ENCODE results near the gene FKBP10. TPM values are rescaled to one million over a fixed set of nuclear protein-coding genes. Genes with fewer than 3 reads are reported as not detected.
A peak's percentile ranks its signal among the peaks of the same experiment; 100 is the strongest.
"Not testable (repeated sequence)": the region's sequence is repeated elsewhere in the genome, so short reads cannot be mapped to it uniquely, and the experiment has no call there.

The FKBP10 gene
- total and polyA plus RNA-seq, 2 donors: 84.5 to 166 TPM

DNA sequence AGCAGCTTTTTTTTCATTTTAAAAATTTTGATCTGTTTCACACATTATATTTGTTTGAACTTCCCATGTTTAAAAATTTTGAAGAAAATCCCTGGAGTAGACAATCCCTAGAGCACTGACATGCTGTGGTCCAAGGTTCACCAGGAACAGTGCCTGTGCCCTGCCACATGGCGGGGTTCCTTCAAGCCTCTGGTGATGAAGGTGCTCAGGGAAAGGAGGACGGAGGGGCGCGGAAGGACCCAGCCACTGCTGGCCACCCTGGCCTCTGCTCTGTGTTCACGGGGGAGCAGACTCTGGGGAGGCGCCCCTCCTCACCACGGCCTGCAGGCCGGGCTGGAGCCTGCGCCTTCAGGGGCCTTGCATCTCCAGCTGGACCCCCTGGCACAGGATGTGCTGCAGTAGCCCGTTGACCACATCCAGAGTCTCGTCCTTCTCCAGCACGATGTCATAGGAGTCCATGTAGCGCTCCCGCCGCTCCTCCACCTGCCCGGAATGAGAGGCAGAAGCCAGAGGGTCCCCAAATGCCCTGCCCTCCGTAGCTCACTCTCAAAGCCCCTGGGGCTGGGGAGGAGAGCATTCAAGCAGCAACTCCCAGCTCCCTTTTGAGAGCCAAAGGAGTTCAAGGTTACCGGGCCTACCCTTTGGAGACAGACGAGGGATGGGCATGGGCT is 12.5 kb downstream of the FKBP10 start:
- no peak overlapping the region for H3K27ac ChIP-seq (ENCODE audit: low read depth)
- H3K4me3 ChIP-seq (ENCODE audit: low read depth, low read length): no peak overlapping the region
- H3K4me1 ChIP-seq (ENCODE audit: insufficient read depth): no peaks in the 10 kb centered on the region
- DNase-seq (ENCODE audit: extremely low spot score): no peak
- WGBS: 91% methylated on average over 19 of the region's 19 CpGs
- H3K36me3 ChIP-seq (ENCODE audit: insufficient read depth): peaks cover 3% of the 10 kb centered on the region

DNA sequence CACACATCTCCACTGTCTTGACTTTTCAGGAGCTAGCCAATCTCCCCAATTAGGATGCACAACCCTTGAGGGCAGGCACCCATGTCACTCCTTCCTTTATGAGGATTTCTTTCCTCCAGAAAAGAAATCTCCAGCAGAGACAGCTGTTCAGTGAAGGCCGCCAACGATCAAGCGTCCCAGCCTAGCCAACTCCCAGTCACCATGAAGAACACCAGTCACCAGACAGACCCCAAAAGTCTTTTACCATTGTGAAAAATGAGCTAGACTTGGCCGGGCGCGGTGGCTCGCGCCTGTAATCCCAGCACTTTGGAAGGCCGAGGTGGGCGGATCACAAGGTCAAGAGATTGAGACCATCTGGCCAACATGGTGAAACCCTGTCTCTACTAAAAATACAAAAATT is 17.2 kb downstream of the FKBP10 start:
- H3K27ac ChIP-seq (ENCODE audit: low read depth); H3K4me3 ChIP-seq (ENCODE audit: low read depth, low read length); DNase-seq (ENCODE audit: extremely low spot score); H3K4me1 ChIP-seq (ENCODE audit: insufficient read depth); H3K36me3 ChIP-seq (ENCODE audit: insufficient read depth): not testable (repeated sequence)
- WGBS: 79% methylated on average over 10 of the region's 10 CpGs

DNA sequence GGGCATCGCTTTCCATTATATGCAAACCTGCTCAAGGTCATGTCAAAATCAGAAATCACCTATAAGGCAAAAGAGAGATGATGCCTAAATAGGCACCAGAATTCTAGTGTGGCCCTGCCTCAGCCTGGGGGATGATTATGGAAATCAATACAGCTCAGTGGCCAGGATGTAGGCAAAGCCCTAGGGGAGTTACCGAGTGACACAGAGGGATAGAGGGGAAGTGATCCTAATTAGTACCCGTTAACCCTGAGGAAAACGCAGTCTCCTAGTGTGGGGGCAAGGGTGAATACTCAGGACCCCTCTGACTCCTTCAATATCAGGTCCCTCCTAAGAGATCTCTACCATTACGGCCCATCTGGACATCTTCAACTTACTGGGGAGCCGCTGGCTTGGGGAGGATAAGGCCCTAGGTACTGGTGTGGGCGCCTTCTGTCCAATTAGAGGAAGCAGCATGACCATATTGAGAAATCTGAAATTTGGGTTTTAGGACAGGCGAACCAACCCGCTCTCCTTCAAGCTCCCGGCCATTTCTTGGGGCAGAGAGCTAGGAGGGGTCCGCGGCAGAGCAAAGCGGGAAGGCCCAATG is 22.5 kb downstream of the FKBP10 start:
- Histone ChIP-seq H3K27ac (ENCODE audit: low read depth) (peak overlapping the region; percentile 78), H3K36me3 (ENCODE audit: insufficient read depth) (peaks cover 2% of the 10 kb centered on the region), H3K4me3 (ENCODE audit: low read depth, low read length) (peak overlapping the region; percentile 95), H3K4me1 (ENCODE audit: insufficient read depth) (no peaks in the 10 kb centered on the region)
- 13% methylated on average over 13 of the region's 13 CpGs for WGBS
- no peak for DNase-seq (ENCODE audit: extremely low spot score)

DNA sequence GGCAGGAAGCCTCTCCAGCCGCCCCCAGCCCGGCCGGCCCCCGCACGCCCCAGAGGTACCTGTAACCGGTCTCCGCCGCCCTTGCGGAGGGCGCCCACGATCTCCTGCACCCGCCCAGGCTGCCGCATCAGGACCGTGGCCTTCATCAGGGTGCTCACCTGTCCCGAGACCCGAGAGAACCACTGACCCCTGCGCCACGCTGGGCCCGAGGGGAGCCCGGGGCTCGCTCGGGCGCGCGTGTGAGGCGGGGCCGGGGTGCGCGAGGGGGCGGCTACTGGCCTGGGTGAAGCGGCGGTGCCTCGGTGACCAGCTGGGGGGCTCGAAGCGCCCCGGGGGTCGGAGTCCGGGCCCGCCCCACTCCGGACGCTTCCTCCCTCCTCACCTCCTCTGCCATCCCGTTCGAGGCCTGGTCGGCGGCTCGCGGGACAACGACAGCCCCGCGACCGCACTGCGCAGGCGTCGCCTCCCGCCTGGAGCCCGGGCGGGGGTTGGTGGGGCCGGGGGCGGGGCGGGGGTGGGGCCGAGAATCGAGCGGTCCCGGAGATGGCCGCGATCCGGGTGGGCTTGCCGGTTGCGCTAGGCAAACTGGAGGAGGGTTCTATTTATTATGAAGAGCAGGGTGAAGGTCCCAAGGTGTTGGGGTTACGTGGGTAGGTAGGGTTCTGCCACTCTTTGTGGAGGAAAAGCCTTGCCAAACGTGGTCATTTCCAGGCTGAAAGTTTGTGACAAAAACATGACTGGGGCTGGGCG is 23.2 kb downstream of the FKBP10 start, which contains the start of gene NT5C3B:
Gene NT5C3B (minus strand): TSS at position 433 of the 750 bp plus-strand sequence. CDS start 39 bp downstream, at position 394.
- Histone ChIP-seq H3K36me3 (ENCODE audit: insufficient read depth) (peaks cover 2% of the 10 kb centered on the region), H3K4me3 (ENCODE audit: low read depth, low read length) (peak within 1 kb of the TSS; percentile 95), H3K27ac (ENCODE audit: low read depth) (peak within 1 kb of the TSS; percentile 78), H3K4me1 (ENCODE audit: insufficient read depth) (no peaks in the 10 kb centered on the region)
- 2% methylated on average over 72 of the region's 72 CpGs for WGBS
- no peak for DNase-seq (ENCODE audit: extremely low spot score)

DNA sequence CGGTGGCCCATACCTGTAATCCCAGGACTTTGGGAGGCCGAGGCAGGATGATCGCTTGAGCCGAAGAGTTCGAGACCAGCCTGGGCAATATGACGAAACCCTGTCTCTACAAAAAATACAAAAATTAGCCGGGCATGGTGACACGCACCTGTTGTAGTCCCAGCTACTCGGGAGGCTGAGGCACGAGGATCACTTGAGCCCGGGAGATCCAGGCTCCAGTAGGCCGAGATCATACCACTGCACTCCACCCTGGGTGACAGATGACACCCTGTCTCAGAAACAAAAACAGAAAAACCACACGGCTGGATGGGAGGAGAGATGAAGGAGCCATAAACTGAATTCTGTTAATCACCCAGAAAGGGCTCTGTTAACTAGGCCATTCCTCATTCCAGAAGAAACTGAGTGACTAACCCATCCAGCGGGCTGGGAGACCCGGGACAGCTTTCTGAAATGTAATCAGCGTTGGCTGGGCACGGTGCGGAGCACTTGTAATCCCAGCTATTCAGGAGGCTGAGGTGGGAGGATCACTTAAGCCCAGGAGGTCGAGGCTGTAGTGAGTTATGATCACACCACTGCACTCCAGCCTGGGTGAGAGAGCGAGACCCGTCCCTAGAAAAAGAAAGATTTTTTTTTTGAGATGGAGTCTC is 23.9 kb downstream of the FKBP10 start:
- no peak overlapping the region for H3K27ac ChIP-seq (ENCODE audit: low read depth)
- H3K4me1 ChIP-seq (ENCODE audit: insufficient read depth): no peaks in the 10 kb centered on the region
- peak overlapping the region; percentile 95 for H3K4me3 ChIP-seq (ENCODE audit: low read depth, low read length)
- H3K36me3 ChIP-seq (ENCODE audit: insufficient read depth): peaks cover 2% of the 10 kb centered on the region
- no peak for DNase-seq (ENCODE audit: extremely low spot score)
- 48% methylated on average over 21 of the region's 21 CpGs for WGBS

DNA sequence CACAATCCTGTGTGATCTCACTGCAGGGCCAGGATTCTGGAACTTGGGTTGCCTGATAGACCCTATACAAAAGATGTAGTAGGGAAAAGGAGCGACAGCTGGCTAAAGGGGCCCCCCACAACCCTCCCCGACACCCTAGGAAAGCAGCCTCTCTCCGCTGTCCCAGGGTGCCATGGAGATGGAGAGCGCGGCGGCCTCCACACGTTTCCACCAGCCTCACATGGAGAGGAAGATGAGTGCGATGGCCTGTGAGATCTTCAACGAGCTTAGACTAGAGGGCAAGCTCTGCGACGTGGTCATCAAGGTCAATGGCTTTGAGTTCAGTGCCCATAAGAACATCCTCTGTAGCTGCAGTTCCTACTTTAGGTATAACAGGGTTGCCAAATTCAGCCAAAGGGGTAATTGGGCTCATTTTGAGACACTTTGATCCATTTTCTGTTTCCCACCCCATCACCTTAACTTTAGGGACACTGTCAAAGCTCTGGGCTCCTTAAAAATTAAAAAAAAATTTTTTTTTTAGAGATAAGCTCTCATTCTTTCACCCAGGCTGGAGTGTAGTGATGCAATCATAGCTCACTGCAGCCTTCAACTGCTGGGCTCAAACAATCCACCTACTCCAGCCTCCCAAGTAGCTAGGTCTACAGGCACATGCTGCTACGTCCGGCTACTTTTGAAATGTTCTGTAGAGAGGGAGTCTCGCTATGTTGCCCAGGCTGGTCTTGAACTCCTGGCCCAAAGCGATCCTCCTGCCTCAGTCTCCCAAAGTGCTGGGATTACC is 25.1 kb downstream of the FKBP10 start, which contains the start of gene KLHL10:
Gene KLHL10 (plus strand): TSS at position 65 of the 778 bp plus-strand sequence. CDS start 108 bp downstream, at position 173.
- H3K27ac ChIP-seq (ENCODE audit: low read depth): no peak within 1 kb of the TSS
- 95% methylated on average over 15 of the region's 15 CpGs for WGBS
- no peaks in the 10 kb centered on the region for H3K36me3 ChIP-seq (ENCODE audit: insufficient read depth)

DNA sequence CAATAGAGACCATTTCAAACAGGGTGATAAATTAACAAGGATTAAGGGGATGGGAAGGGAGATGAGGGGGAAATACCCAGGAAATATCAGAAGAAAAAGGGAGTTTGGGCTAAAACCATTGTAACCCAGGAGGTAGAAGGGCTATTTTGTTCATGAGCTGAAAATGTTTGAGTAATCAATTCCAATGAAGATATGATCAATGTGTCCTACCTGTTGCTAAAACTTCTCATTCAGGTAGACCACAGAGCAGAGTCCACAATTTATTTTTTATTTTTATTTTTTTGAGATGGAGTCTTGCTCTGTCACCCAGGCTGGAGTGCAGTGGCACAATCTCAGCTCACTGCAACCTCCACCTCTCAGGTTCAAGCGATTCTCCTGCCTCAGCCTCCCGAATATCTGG is 26.6 kb downstream of the FKBP10 start:
- H3K36me3 ChIP-seq (ENCODE audit: insufficient read depth); H3K4me1 ChIP-seq (ENCODE audit: insufficient read depth); DNase-seq (ENCODE audit: extremely low spot score); H3K4me3 ChIP-seq (ENCODE audit: low read depth, low read length); H3K27ac ChIP-seq (ENCODE audit: low read depth): not testable (repeated sequence)
- WGBS: 94% methylated on average over 2 of the region's 2 CpGs

More for the DNA sequence above, 25.1 kb downstream of the FKBP10 start, which contains the start of gene KLHL10:
- Histone ChIP-seq H3K4me3 (ENCODE audit: low read depth, low read length) (no peak within 1 kb of the TSS), H3K4me1 (ENCODE audit: insufficient read depth) (no peaks in the 10 kb centered on the region)
- DNase-seq (ENCODE audit: extremely low spot score): no peak

DNA sequence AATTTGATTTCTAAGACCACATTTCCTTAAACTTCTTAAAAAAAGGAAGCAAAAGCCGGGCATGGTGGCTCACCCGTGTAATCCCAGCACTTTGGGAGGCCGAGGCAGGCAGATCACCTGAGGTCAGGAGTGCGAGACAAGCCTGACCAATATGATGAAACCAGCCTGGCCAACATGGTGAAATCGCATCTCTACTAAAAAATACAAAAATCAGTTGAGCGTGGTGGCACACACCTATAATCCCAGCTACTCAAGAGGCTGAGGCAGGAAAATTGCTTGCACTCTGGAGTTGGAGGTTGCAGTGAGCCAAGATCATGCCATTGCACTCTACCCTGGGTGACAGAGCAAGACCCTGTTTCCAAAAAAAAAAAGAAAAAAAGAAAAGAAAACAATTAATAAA is 28.0 kb downstream of the FKBP10 start:
- H3K36me3 ChIP-seq (ENCODE audit: insufficient read depth): not testable (repeated sequence)
- 89% methylated on average over 6 of the region's 6 CpGs for WGBS

DNA sequence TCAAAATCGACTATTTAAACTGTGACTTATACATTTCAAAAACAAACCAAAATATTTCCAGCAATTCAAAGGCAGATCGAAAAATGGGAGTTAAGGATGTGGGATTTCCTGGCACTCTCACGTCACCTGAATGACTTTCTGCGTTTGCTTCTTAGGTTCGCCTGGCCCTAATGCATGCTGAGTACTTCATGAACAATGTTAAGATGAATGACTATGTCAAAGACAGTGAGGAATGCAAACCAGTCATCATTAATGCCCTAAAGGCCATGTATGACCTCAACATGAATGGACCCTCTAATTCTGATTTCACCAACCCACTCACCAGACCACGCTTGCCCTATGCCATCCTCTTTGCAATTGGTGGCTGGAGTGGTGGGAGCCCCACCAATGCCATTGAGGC is 32.2 kb downstream of the FKBP10 start:
- DNase-seq (ENCODE audit: extremely low spot score): no peak
- Histone ChIP-seq H3K27ac (ENCODE audit: low read depth) (no peak overlapping the region), H3K4me1 (ENCODE audit: insufficient read depth) (no peaks in the 10 kb centered on the region), H3K4me3 (ENCODE audit: low read depth, low read length) (no peak overlapping the region), H3K36me3 (ENCODE audit: insufficient read depth) (no peaks in the 10 kb centered on the region)
- 93% methylated on average over 6 of the region's 6 CpGs for WGBS

More for the DNA sequence above, 28.0 kb downstream of the FKBP10 start:
- H3K27ac ChIP-seq (ENCODE audit: low read depth); DNase-seq (ENCODE audit: extremely low spot score); H3K4me1 ChIP-seq (ENCODE audit: insufficient read depth); H3K4me3 ChIP-seq (ENCODE audit: low read depth, low read length): not testable (repeated sequence)

DNA sequence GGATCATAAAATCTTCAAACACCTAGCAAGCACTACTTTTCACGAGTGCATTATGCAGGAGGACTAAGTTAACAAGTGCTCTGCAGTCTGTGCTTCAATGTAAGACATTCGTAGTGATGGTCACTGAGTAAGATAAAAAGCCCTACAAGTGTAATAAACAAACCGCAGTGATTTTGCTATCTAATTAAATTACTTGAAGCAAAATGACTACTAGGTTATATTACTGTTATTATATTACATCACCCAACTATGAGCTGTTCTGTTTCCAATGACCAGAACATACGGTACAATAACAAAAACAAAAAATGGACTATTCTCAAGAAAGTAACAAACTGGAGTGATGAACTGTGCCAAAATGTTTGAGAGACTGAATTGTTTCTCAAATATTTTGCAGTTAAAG is 36.0 kb downstream of the FKBP10 start:
- Histone ChIP-seq H3K36me3 (ENCODE audit: insufficient read depth) (no peaks in the 10 kb centered on the region), H3K4me1 (ENCODE audit: insufficient read depth) (no peaks in the 10 kb centered on the region), H3K4me3 (ENCODE audit: low read depth, low read length) (no peak overlapping the region), H3K27ac (ENCODE audit: low read depth) (no peak overlapping the region)
- no peak for DNase-seq (ENCODE audit: extremely low spot score)
- 50% methylated on average over 4 of the region's 4 CpGs for WGBS

DNA sequence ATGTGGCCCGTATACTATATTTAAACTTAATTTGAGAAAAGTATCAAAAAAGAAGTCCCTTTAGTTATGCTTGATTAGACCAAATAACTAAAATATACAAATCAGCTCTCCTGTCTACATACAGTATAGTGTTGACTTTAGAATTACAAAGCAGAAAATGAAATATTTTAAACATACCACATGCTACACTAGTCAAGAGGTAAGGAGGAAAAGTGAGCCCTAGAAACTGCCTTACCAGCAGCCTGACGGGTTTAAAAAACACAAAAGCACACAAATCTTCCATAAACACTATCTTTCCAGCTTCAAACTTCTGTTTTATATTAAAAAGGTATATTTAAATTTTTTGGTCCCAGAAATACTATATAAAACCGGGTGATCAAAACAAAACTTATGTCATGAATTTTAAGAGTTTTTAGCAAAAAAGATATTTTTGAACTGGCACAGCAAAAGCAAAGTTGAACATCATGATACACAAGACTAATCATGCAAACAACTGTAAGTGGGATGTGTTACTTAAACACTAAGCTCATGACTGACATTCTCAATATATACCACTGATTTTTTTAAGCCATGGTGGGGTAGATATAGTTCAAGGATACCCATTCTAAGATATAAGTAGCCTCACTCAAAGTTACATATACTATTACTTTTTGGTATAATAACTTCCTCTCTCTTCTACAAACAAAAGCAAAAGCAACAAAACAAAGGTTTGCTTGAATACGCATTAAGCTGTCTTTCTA is 36.6 kb downstream of the FKBP10 start:
- no peaks in the 10 kb centered on the region for H3K4me1 ChIP-seq (ENCODE audit: insufficient read depth)
- no peak overlapping the region for H3K27ac ChIP-seq (ENCODE audit: low read depth)
- H3K36me3 ChIP-seq (ENCODE audit: insufficient read depth): no peaks in the 10 kb centered on the region
- H3K4me3 ChIP-seq (ENCODE audit: low read depth, low read length): no peak overlapping the region
- no peak for DNase-seq (ENCODE audit: extremely low spot score)
- WGBS: 74% methylated on average over 4 of the region's 4 CpGs

DNA sequence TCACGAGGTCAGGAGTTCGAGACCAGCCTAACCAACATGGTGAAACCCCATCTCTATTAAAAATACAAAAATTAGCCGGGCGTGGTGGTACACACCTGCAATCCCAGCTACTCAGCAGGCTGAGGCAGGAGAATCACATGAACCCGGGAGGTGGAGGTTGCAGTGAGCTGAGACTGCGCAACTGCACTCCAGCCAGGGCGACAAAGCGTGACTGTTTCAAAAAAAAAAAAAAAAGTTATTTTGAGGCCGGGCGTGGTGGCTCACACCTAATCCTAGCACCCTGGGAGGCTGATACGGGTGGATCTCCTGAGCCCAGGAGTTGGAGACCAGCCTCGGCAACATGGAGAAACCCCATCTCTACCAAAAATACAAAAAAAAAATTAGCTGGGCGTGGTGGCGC is 38.6 kb downstream of the FKBP10 start:
- not testable (repeated sequence) for H3K27ac ChIP-seq (ENCODE audit: low read depth); H3K36me3 ChIP-seq (ENCODE audit: insufficient read depth); H3K4me1 ChIP-seq (ENCODE audit: insufficient read depth); DNase-seq (ENCODE audit: extremely low spot score); H3K4me3 ChIP-seq (ENCODE audit: low read depth, low read length)
- WGBS: 97% methylated on average over 14 of the region's 14 CpGs
